MM.1S (cell line): ENCODE results near the gene GSTCD.

Experiments used
- DNase-seq: peaks from one replicate; pipeline ENCODE4 v3.0.0-alpha.2; 2015
- H2AFZ ChIP-seq: fragments of 300-600 bp; sonication (generic); 2 replicates; pipeline ENCODE4 v1.6.0; 2016; ENCODE audit warnings: antibody characterized with exemption, low read length
- H3F3A ChIP-seq: fragments of 300-600 bp; sonication (generic); 2 replicates; pipeline ENCODE4 v1.6.1; 2016; ENCODE audit warnings: mild to moderate bottlenecking, antibody characterized with exemption, low read length, moderate library complexity, mixed read lengths; ENCODE audit not compliant: insufficient read depth
- H3K27ac ChIP-seq: fragments of 300-600 bp; sonication (generic); 2 replicates; pipeline ENCODE4 v1.5.1; 2016; ENCODE audit warnings: mild to moderate bottlenecking, low read length
- H3K27me3 ChIP-seq: fragments of 300-600 bp; sonication (generic); replicated peaks from 2 replicates; pipeline ENCODE4 v1.6.0; 2016; ENCODE audit warnings: low read length; ENCODE audit not compliant: insufficient read depth
- H3K36me3 ChIP-seq: fragments of 300-600 bp; sonication (generic); replicated peaks from 2 replicates; pipeline ENCODE4 v1.6.1; 2016; ENCODE audit warnings: mild to moderate bottlenecking, low read length, mixed read lengths; ENCODE audit not compliant: insufficient read depth
- H3K4me1 ChIP-seq: fragments of 300-600 bp; sonication (generic); 2 replicates; pipeline ENCODE4 v1.6.1; 2016; ENCODE audit warnings: low read length, mixed read lengths
- H3K4me2 ChIP-seq: fragments of 300-600 bp; sonication (generic); 2 replicates; pipeline ENCODE4 v1.6.0; 2016; ENCODE audit warnings: low read depth, low read length
- H3K4me3 ChIP-seq: fragments of 300-600 bp; sonication (generic); 2 replicates; pipeline ENCODE4 v1.5.1; 2016; ENCODE audit warnings: low read length, mixed read lengths
- H3K79me2 ChIP-seq: fragments of 300-600 bp; sonication (generic); 2 replicates; pipeline ENCODE4 v1.6.1; 2016; ENCODE audit warnings: mixed run types, low read length, mixed read lengths
- H3K9ac ChIP-seq: fragments of 300-600 bp; sonication (generic); 2 replicates; pipeline ENCODE4 v1.6.1; 2016; ENCODE audit warnings: low read length, mixed read lengths
- H3K9me2 ChIP-seq: fragments of 300-600 bp; sonication (generic); replicated peaks from 2 replicates; pipeline ENCODE4 v1.6.1; 2016; ENCODE audit warnings: mild to moderate bottlenecking, low read length, mixed read lengths; ENCODE audit not compliant: insufficient read depth
- H3K9me3 ChIP-seq: fragments of 300-600 bp; sonication (generic); replicated peaks from 2 replicates; pipeline ENCODE4 v1.6.1; 2016; ENCODE audit warnings: mild to moderate bottlenecking, low read length, mixed read lengths; ENCODE audit not compliant: insufficient read depth
- H4K20me1 ChIP-seq: fragments of 300-600 bp; sonication (generic); 2 replicates; pipeline ENCODE4 v1.6.1; 2016; ENCODE audit warnings: mild to moderate bottlenecking, low read length, moderate library complexity, mixed read lengths; ENCODE audit not compliant: insufficient read depth
- CTCF ChIP-seq: fragments of 300-600 bp; sonication (generic); IDR thresholded peaks from 2 replicates; pipeline ENCODE4 v1.5.1; 2016; ENCODE audit warnings: antibody characterized with exemption, low read length, mixed read lengths
- EZH2 ChIP-seq: fragments of 300-600 bp; sonication (generic); optimal IDR thresholded peaks from 2 replicates; pipeline ENCODE3; 2017; ENCODE audit warnings: low read depth, mild to moderate bottlenecking, antibody characterized with exemption, low read length, mixed read lengths
- EZH2phosphoT487 ChIP-seq: fragments of 300-600 bp; sonication (generic); IDR thresholded peaks from 2 replicates; pipeline ENCODE4 v1.6.1; 2018; ENCODE audit warnings: antibody characterized with exemption, low read length

The GSTCD gene

GRCh38 chr4:105807496-105807895, 98.9 kb downstream of the GSTCD start:
- Histone ChIP-seq H3K4me1 (no peaks in the 10 kb centered on the region), H3K27me3 (no peaks in the 10 kb centered on the region), H3K9ac (no peak overlapping the region), H3K36me3 (no peaks in the 10 kb centered on the region), H3K27ac (no peak overlapping the region), H3K9me2 (no peaks in the 10 kb centered on the region), H4K20me1 (no peaks in the 10 kb centered on the region), H3K4me3 (no peak overlapping the region), H3F3A (no peaks in the 10 kb centered on the region), H3K79me2 (no peaks in the 10 kb centered on the region), H2AFZ (no peak overlapping the region), H3K9me3 (no peaks in the 10 kb centered on the region), H3K4me2 (no peak overlapping the region)
- no peak for DNase-seq
- TF ChIP-seq EZH2 (no peak), CTCF (no peak), EZH2phosphoT487 (no peak)

GRCh38 chr4:105808030-105808749, 99.6 kb downstream of the GSTCD start:
- no peaks in the 10 kb centered on the region for H3K9me2 ChIP-seq
- no peaks in the 10 kb centered on the region for H3K9me3 ChIP-seq
- no peaks in the 10 kb centered on the region for H3K4me1 ChIP-seq
- TF ChIP-seq EZH2phosphoT487, result no peak
- no peak for TF ChIP-seq CTCF
- no peak for TF ChIP-seq EZH2
- DNase-seq, result no peak
- no peaks in the 10 kb centered on the region for H3K79me2 ChIP-seq
- H3F3A ChIP-seq, result no peaks in the 10 kb centered on the region
- H3K9ac ChIP-seq, result no peak overlapping the region
- H3K36me3 ChIP-seq, result no peaks in the 10 kb centered on the region
- no peaks in the 10 kb centered on the region for H3K27me3 ChIP-seq
- no peak overlapping the region for H3K4me2 ChIP-seq
- no peak overlapping the region for H3K27ac ChIP-seq
- H2AFZ ChIP-seq, result no peak overlapping the region
- H4K20me1 ChIP-seq, result no peaks in the 10 kb centered on the region
- H3K4me3 ChIP-seq, result no peak overlapping the region

DNA sequence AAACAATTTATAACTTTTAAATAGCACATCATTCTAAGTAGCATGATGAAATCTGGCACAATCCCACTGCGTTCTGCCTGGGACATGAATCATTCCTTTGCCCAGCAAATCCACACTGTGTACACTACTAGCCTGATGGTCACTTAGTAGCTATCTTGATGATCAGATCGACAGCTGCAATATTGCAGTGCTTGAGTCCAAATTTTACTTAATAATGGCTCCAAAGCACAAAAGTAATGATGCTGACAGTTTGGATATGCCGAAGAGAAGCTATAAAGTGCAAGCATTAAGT, 100.1 kb downstream of the GSTCD start:
- H3K4me1 ChIP-seq, result no peaks in the 10 kb centered on the region
- no peak overlapping the region for H3K27ac ChIP-seq
- no peak overlapping the region for H2AFZ ChIP-seq
- H4K20me1 ChIP-seq, result no peaks in the 10 kb centered on the region
- H3F3A ChIP-seq, result no peaks in the 10 kb centered on the region
- H3K27me3 ChIP-seq, result no peaks in the 10 kb centered on the region
- no peaks in the 10 kb centered on the region for H3K36me3 ChIP-seq
- H3K9me2 ChIP-seq, result no peaks in the 10 kb centered on the region
- H3K4me2 ChIP-seq, result no peak overlapping the region
- no peaks in the 10 kb centered on the region for H3K9me3 ChIP-seq
- no peak overlapping the region for H3K9ac ChIP-seq
- H3K4me3 ChIP-seq, result no peak overlapping the region
- no peak for TF ChIP-seq EZH2
- TF ChIP-seq EZH2phosphoT487, result no peak
- no peak for TF ChIP-seq CTCF
- no peak for DNase-seq
- H3K79me2 ChIP-seq, result no peaks in the 10 kb centered on the region
